HL-60/S4 treated with retinoic acid at 250 ng/mL for 4 days and 3 days (cell line): ENCODE measurements around the gene NGFR.
"Not testable (repeated sequence)": the region's sequence is repeated elsewhere in the genome, so short reads cannot be mapped to it uniquely, and the experiment has no call there.

Experiments
- in situ Hi-C: fragments of 300-500 bp; cut with MboI; formaldehyde crosslinking; loops from 2 replicates; pipeline ENCODE4 v1.7.0; 2022; ENCODE audit warnings: low sequenced_read_pairs

Gene NGFR

GRCh38 chr17:49496183-49496866 lies 1.2 kb downstream of the NGFR start:
- in situ Hi-C loops: no loop called here

- in situ Hi-C loops: no loop called here
Measured at GRCh38 chr17:49496867-49497147, 1.7 kb downstream of the NGFR start.

GRCh38 chr17:49497148-49498028 lies 2.3 kb downstream of the NGFR start:
- in situ Hi-C loops: no loop called here

GRCh38 chr17:49498029-49498615 lies 3.0 kb downstream of the NGFR start:
- in situ Hi-C loops: no loop called here

- in situ Hi-C loops: no loop called here
Measured at GRCh38 chr17:49501496-49501895, 6.4 kb downstream of the NGFR start.

GRCh38 chr17:49502254-49502653 lies 7.2 kb downstream of the NGFR start:
- in situ Hi-C loops: no loop called here

- in situ Hi-C loops: not testable (repeated sequence)
Measured at GRCh38 chr17:49502680-49503079, 7.6 kb downstream of the NGFR start.

- in situ Hi-C loops: no loop called here
Measured at GRCh38 chr17:49504369-49504768, 9.3 kb downstream of the NGFR start.

- in situ Hi-C loops: no loop called here
Measured at GRCh38 chr17:49505854-49506253, 10.8 kb downstream of the NGFR start.

GRCh38 chr17:49506282-49506681 lies 11.2 kb downstream of the NGFR start:
- in situ Hi-C loops: no loop called here

GRCh38 chr17:49508061-49508865 lies 13.2 kb downstream of the NGFR start:
- in situ Hi-C loops: no loop called here

GRCh38 chr17:49508866-49509587 lies 13.9 kb downstream of the NGFR start:
- in situ Hi-C loops: no loop called here

GRCh38 chr17:49509588-49509917 lies 14.5 kb downstream of the NGFR start:
- in situ Hi-C loops: no loop called here

GRCh38 chr17:49510059-49510719 lies 15.1 kb downstream of the NGFR start:
- in situ Hi-C loops: no loop called here

- in situ Hi-C loops: no loop called here
Measured at GRCh38 chr17:49510720-49511110, 15.6 kb downstream of the NGFR start.

- in situ Hi-C loops: no loop called here
Measured at GRCh38 chr17:49511810-49512209, 16.7 kb downstream of the NGFR start.

- in situ Hi-C loops: no loop called here
Measured at GRCh38 chr17:49512296-49513043, 17.4 kb downstream of the NGFR start.

- in situ Hi-C loops: no loop called here
Measured at GRCh38 chr17:49513044-49513395, 17.9 kb downstream of the NGFR start.

GRCh38 chr17:49513641-49514040 lies 18.5 kb downstream of the NGFR start:
- in situ Hi-C loops: no loop called here
